T47D (cell line): ENCODE results near the gene CERK.
"Not testable (repeated sequence)": the region's sequence is repeated elsewhere in the genome, so short reads cannot be mapped to it uniquely, and the experiment has no call there.

Experiments
- DNase-seq, 2 experiments: peaks; one replicate each; pipeline versions ENCODE4 v3.0.0 to v3.0.0-alpha.2; 2011 to 2012; ENCODE audit warnings: low read depth in 1 of 2, low spot score in 1 of 2
- JUND ChIP-seq: IDR thresholded peaks from 2 replicates; pipeline ENCODE4 v1.6.1; 2012; ENCODE audit warnings: low read depth
- in situ Hi-C: cut with HindIII; loops from 2 replicates; pipeline ENCODE4 v1.10.0; 2016; ENCODE audit warnings: low sequenced_read_pairs, low pct_unique_long_range_greater_than_20kb

The CERK gene

GRCh38 chr22:46737976-46738646 lies at the start of gene CERK:
TSS of gene CERK (minus strand) at chr22:46738252. CDS start at chr22:46738148, 104 bp downstream.
- in situ Hi-C loops, result no loop called here
- TF ChIP-seq JUND, result no peak
- DNase-seq, result peak; percentile 58 to 70

GRCh38 chr22:46783721-46784120 lies 45.7 kb upstream of the CERK start:
- TF ChIP-seq JUND, result no peak
- no peak for DNase-seq
- in situ Hi-C loops, result no loop called here

- in situ Hi-C loops, DNase-seq: not testable (repeated sequence)
Measured at GRCh38 chr22:46782200-46782599, 44.1 kb upstream of the CERK start.

GRCh38 chr22:46781291-46781690 lies 43.2 kb upstream of the CERK start:
- TF ChIP-seq JUND, result no peak
- in situ Hi-C loops, result no loop called here
- no peak for DNase-seq

GRCh38 chr22:46780453-46780852 lies 42.4 kb upstream of the CERK start:
- TF ChIP-seq JUND, result no peak
- in situ Hi-C loops, result no loop called here
- DNase-seq, result no peak

GRCh38 chr22:46779651-46780050 lies 41.6 kb upstream of the CERK start:
- TF ChIP-seq JUND, result no peak
- in situ Hi-C loops, result no loop called here
- no peak for DNase-seq

GRCh38 chr22:46779023-46779422 lies 41.0 kb upstream of the CERK start:
- no peak for TF ChIP-seq JUND
- in situ Hi-C loops, result no loop called here
- no peak for DNase-seq

GRCh38 chr22:46777609-46777970 lies 39.5 kb upstream of the CERK start:
- in situ Hi-C loops, result no loop called here
- no peak for DNase-seq
- no peak for TF ChIP-seq JUND

GRCh38 chr22:46776876-46777608 lies 39.0 kb upstream of the CERK start:
- no peak for DNase-seq
- in situ Hi-C loops, result no loop called here
- TF ChIP-seq JUND, result no peak

GRCh38 chr22:46775850-46776826 lies 38.1 kb upstream of the CERK start:
- no peak for TF ChIP-seq JUND
- peak in 1 of 2 experiments; percentile 32 for DNase-seq
- in situ Hi-C loops, result no loop called here

- no peak for DNase-seq
- in situ Hi-C loops, result no loop called here
- no peak for TF ChIP-seq JUND
Measured at GRCh38 chr22:46774980-46775849, 37.2 kb upstream of the CERK start.
